HTR-8/SVneo (cell line): Measurements from ENCODE around the gene ZNFX1.
A peak's percentile ranks its signal among the peaks of the same experiment; 100 is the strongest.
"Not testable (repeated sequence)": the region's sequence is repeated elsewhere in the genome, so short reads cannot be mapped to it uniquely, and the experiment has no call there.

Source experiments
- DNase-seq: peaks from one replicate; pipeline ENCODE4 v3.0.0; 2011; ENCODE audit warnings: low spot score, mixed read lengths; ENCODE audit not compliant: insufficient read length
- FAIRE-seq: peaks from 2 replicates; lab custom pipeline; 2011; peaks lifted over from hg19 to GRCh38; lab: Jason Lieb, UNC

ZNFX1 gene

DNA sequence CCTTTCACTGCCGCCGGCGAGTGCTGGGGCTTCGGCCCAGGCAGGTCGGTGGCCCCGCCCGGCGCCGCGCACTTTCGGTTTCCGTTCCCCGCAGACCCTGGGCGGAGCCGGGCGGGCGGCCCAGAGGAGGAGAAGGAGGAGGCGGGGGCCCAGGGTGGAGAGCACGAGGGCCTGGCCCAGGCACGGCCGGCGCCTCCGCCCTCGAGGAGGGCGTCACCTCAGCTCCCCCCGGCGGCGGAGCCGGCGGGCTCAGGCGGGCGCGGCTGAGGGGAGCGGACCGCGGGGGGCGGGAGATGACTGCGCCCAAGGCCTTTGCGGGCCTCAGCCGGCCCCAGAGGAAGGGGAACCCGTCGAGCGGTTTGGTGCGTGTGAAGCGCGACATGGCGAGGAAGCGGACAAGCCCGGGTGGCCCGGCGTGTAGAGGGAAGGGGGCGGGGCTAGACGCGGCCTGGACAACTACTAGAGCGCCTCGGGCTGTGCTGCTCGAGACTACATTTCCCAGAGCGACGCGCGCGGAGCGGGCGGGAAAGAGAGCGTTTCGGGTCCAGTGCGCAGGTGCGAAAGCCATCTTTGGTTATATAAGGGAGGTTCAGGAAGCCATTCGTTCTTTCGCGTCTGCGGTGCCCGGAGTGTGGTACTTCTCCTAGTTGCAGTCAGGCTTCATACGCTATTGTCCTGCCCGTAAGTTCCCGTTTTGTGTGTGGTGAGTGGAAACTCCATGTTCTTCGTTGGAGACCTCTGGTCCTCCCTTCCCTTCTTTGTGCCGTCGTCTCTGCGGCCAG is at the start of gene ZNFX1:
Gene ZNFX1, minus strand, starts transcription at position 22 of the 782 bp plus-strand sequence. CDS start 2,218 bp downstream, outside the sequence.
- peak; percentile 98 for FAIRE-seq
- DNase-seq, result peak; percentile 100

DNA sequence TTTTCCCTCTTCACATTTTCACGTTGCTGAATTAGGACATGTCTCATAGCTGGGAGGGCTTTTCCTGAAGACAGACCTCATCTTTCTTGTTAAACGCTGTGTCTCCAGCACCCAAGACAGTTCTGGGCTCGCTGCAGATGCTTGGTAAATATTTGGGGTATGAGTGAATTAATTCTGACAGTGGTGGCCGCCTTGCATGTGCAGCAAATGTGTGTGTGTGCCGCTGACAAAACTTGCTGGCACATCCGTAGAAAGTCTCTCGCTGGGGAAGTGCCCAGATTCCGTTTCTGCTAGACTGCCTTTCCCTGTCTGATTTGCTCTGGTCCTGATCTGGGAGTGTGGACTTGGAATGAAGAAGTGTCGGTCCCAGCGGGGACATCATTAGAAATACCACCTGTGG is 48.2 kb upstream of the ZNFX1 start:
- DNase-seq (no peak), FAIRE-seq (no peak)

DNA sequence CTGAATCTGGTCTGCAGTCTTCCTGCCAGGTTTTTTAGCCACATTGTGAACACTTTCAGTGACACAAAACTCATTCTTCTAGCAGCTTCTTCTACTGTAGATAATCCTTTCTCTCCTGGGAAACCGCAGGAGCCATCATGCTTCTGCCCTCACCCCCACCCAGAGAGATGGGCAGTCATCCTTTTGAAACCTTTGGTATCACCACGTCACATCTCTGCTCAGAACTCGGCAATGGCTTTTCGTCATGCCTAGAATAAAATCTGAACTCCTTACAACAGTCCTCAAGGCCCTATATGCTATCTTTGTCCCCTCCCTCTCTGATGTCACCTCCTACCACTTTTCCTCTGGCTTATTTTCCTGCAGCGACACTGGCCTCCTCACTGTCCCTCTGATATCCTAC is 46.4 kb upstream of the ZNFX1 start:
- FAIRE-seq, result peak; percentile 79
- DNase-seq, result no peak

GRCh38 chr20:49323622-49324238 is 45.9 kb upstream of the ZNFX1 start:
- DNase-seq, result peak; percentile 91
- peak; percentile 89 for FAIRE-seq

DNA sequence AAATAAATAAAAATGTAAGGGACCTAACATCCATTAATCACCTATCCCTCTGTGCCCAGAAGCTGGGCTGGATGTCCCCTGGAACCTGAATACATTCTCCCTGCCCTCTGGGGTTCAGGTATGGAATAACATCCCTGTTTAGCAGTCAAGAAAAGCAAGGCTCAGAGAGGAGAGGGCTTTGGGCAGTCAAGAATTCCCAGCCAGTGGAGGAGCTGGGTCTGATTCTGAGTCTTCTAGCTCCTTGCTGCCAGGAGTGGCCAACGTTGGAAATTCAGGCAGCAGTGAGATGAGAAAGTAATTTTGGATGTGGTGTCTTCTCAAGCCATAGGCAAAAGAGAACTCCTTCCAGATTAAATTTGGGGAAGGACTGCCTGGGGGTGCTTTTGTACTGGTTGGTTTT is 42.6 kb upstream of the ZNFX1 start:
- DNase-seq, result peak; percentile 91
- FAIRE-seq, result peak; percentile 89

DNA sequence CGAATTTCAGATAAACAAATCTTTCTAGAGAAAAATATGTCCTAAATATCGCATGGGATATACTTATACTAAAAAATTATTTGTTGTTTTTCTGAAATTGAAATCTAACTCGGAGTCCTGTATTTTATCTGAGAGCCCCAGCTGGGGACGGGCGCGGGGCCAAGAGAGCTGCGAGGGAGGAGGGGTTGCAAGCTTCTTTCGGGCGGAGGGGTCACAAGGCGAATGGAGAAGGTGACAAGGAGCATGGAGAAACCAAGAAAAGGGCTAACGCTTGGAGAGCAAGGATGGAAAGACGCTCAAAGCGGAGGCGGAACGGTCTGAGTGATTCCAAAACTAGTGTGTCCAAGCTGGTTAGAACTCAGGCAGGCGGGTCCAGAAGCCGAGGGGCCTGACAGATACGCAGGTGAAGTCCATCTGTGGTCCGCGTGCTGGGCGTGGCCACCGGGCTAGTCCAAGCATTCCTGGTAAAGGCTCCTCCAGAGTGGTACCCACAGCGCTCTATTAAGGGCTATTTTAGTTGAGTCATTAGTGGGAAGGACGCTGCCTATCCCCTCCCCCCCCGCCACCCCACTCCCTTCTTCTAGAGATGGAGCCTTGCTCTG is 41.5 kb upstream of the ZNFX1 start:
- DNase-seq (no peak), FAIRE-seq (no peak)

GRCh38 chr20:49318430-49319207 is 40.8 kb upstream of the ZNFX1 start:
- FAIRE-seq, result no peak
- no peak for DNase-seq

DNA sequence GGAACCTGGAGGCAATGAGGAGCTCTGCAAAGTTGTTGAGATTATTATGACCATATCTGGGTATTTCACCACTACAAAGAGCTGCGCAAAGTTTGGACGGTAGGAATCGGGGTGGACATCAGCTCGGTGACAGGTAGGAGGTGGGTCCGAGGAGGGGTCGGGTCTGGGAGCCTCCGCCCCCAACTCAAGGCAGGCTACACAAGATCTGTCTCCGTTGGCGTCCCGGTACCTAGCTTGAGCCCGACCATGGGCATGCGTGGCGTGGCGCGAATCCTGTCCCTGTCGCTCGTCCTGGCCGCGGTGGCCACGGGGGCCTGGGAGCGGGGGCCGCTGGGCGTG is 40.2 kb upstream of the ZNFX1 start:
- FAIRE-seq (peak; percentile 44), DNase-seq (no peak)

- DNase-seq, result no peak
- no peak for FAIRE-seq
Observed at GRCh38 chr20:49316704-49317103, 38.8 kb upstream of the ZNFX1 start.

DNA sequence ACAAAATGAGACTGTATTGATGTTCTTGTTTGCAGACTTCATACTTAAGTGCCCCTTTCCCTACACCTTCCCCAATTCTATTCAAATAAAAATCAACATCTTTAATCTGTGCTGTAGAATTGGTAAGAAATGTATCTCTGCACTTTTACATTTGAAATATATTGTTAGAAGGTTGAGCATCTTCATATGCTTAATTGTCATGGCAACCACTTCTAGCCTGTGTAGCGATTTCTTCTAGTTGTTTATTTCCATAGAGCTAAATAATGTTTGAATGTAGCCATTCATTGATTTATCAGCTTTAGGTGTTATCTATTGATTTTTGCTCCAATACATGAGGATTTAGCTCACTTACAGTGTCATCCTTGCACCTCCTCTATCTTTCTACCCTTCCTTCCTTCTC is 37.7 kb upstream of the ZNFX1 start:
- FAIRE-seq, result no peak
- DNase-seq, result no peak

DNA sequence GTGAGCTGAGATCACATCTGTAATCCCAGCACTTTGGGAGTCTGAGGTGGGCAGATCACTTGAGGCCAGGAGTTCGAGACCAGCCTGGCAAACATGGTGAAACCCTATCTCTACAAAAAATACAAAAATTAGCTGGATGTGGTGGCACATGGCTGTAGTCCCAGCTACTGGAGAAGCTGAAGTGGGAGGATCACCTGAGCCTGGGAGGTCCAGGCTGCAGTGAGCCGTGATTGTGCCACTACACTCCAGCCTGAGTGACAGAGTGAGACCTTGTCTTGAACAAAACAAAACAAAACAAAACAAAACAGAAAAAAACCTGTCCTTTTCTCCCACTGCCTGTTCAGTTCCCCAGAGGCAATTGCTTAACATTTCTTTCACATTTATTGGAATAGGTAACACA is 36.2 kb upstream of the ZNFX1 start:
- DNase-seq, FAIRE-seq: not testable (repeated sequence)

GRCh38 chr20:49313283-49313682 is 35.4 kb upstream of the ZNFX1 start:
- FAIRE-seq, result no peak

GRCh38 chr20:49312661-49313060 is 34.8 kb upstream of the ZNFX1 start:
- no peak for DNase-seq
- FAIRE-seq, result no peak

More at GRCh38 chr20:49313283-49313682, 35.4 kb upstream of the ZNFX1 start:
- no peak for DNase-seq

DNA sequence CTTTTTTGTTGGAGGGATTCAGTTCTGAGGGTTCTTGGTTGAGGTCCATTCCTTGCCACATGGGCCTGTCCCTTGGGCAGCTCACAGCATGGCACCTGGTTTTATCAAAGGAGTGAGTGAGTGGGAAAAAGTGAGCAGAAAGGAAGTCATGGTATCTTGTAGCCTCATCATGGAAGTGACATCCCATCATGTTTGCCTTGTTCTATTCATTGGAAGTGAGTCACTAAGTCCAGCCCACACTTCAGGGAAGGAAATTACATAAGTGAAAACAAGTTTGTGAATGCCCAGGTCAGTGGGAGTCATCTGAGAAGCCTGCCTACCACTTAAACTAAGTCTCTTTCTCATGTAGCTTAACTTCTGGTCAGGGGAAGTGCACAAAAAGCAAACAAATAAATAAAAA is 32.8 kb upstream of the ZNFX1 start:
- no peak for DNase-seq
- FAIRE-seq, result peak; percentile 69

DNA sequence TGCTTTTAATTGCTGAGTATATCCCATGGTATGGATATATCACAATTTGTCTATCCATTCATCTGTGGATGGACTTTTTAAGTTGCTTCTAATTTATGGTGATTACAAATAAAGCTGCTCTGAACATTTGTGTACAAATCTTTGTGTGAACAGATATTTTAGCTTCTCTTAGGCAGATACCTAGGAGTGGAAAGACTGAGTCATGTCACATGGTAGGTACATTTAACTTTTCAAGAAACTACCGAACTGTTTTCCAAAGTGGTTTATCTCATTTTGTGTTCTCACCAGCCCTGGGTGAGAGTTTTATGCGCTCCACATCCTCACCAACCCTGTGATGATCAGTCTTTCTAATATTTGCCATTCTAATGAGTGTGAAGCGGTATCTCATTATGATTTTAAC is 31.0 kb upstream of the ZNFX1 start:
- FAIRE-seq (no peak), DNase-seq (no peak)

- FAIRE-seq (no peak), DNase-seq (no peak)
Observed at GRCh38 chr20:49306903-49307620, 29.2 kb upstream of the ZNFX1 start.

GRCh38 chr20:49303065-49303552 is 25.3 kb upstream of the ZNFX1 start:
- FAIRE-seq (no peak), DNase-seq (no peak)

DNA sequence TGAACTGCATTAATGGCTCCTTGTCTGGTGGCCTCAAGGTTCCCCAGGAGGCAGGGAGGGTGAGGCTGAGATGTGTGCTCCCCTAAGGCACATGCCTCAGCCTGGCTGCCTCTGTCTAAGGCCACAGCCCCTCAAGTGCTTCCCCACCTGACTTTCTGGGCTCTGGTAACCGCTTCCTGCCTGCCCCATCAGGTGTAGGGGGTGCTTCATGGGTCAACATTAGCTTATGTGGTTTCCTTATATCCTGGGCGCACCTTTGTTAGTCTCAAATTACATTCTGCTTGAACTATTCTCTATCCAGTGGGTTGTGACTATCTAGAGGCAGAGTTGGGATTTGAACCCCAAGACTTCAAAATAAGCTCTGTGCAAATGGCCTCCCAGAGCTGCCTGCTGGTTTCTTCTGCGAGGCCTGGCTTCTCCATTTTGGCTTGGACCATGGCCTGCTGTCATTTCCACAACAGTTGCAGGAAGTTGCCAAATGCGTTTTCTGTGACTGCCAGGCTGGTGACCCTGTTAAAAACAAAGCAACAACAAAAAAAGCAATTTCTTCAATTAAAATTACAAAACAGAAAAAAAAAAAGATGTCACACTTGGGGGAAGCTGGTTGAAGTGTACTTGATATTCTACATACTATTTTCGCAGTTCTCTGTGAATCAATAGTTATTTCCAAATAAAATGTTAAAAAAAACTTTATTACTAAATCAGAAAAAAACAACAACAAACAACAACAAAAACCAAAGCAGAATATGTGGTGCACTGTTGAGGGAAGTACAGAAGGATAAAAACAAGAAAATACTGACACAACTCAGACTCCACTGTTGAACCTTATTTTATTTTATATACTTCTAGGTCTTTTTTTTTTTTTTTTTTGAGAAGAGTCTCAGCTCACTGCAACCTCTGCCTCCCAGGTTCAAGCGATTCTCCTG is 20.0 kb upstream of the ZNFX1 start:
- FAIRE-seq, result no peak
- no peak for DNase-seq
